Cardiac fibroblast (primary cell): ENCODE data around the gene RARA.

ENCODE experiments used
- DNase-seq, 2 donors: peaks; one replicate each; pipeline versions ENCODE4 v3.0.0 to v3.0.0-alpha.2; 2010; ENCODE audit warnings: low read depth in 2 of 2
- H3K4me3 ChIP-seq, 2 donors: replicated peaks in 1 of 2; 1 replicate in 1 of 2; 2 replicates in 1 of 2; pipeline ENCODE4 v1.5.1; 2011; ENCODE audit warnings: low read depth in 2 of 2, low read length in 2 of 2, mild to moderate bottlenecking in 2 of 2, moderate library complexity in 1 of 2
- CTCF ChIP-seq: IDR thresholded peaks from one replicate; pipeline ENCODE4 v1.5.1; 2011; ENCODE audit warnings: low read depth, mild to moderate bottlenecking, low read length, inconsistent platforms

Gene RARA

GRCh38 chr17:40333781-40334448, 24.9 kb downstream of the RARA start:
- no peak for TF ChIP-seq CTCF
- H3K4me3 ChIP-seq: no peak overlapping the region
- DNase-seq: no peak

- DNase-seq: no peak
- H3K4me3 ChIP-seq: no peak overlapping the region
- TF ChIP-seq CTCF: no peak
These were observed 26.6 kb downstream of the RARA start for GRCh38 chr17:40335620-40336019.

- no peak for TF ChIP-seq CTCF
- no peak overlapping the region for H3K4me3 ChIP-seq
- DNase-seq: no peak
These were observed 28.4 kb downstream of the RARA start for GRCh38 chr17:40337351-40337750.

GRCh38 chr17:40338058-40338457, 29.1 kb downstream of the RARA start:
- no peak for TF ChIP-seq CTCF
- no peak for DNase-seq
- H3K4me3 ChIP-seq: no peak overlapping the region

GRCh38 chr17:40338941-40339649, 30.1 kb downstream of the RARA start:
- DNase-seq: no peak
- no peak overlapping the region for H3K4me3 ChIP-seq
- no peak for TF ChIP-seq CTCF

GRCh38 chr17:40340327-40340726, 31.3 kb downstream of the RARA start:
- no peak overlapping the region for H3K4me3 ChIP-seq
- TF ChIP-seq CTCF: no peak
- no peak for DNase-seq
